UCSD-AML1 (cell line): ENCODE data around the gene SYT1.
"Not testable (repeated sequence)": the region's sequence is repeated elsewhere in the genome, so short reads cannot be mapped to it uniquely, and the experiment has no call there.

Experiments
- DNase-seq: peaks from one replicate; lab custom pipeline; 2025; ENCODE audit not compliant: unreplicated experiment; lab: John Stamatoyannopoulos, UW

SYT1 gene

DNA sequence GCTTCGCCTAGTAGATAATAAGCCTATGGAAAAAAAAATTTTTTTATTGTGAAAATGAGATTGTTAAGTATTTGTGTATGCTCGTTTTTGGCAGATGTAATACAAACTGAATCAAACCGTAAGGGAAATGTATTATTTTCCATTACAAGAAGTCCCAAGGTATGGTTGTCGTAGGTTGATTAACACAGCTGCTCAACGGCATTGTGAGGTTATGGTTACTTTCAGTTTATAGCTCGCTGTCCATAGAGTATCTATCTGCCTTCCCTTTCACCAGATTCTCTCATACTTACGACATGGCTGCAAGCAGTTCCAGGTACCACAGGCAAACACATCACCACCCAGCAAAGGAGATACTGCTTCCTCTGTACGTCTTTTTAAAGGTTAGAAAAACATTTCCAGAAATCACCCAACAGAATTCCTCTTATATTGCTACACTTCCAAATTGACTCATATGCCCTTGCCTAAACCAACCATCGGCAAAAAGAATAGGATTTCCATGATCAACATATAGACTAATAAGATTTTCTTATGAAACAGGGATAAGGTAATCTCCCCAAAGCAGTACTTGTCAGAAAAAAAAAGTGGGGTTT, 338.6 kb downstream of the SYT1 start:
- no peak for DNase-seq

DNA sequence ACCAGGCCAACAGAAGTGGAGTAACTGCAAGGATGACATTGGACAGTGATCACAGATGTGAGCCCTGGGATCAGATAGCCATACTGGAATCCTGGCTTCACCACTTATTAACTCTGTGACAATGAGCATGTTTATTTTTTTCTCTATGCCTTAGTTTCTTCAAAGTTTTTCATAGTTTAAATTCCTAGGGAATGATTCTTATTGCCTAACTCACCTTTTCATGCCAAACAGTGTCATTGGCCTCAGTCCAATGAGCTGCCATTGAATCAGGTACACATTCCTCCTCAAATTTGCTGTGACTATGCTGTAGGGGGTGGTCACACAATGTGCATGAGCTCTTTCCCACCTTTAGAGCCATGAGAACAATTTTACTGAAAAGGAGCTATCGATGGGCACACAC, 342.3 kb downstream of the SYT1 start:
- DNase-seq = no peak

DNA sequence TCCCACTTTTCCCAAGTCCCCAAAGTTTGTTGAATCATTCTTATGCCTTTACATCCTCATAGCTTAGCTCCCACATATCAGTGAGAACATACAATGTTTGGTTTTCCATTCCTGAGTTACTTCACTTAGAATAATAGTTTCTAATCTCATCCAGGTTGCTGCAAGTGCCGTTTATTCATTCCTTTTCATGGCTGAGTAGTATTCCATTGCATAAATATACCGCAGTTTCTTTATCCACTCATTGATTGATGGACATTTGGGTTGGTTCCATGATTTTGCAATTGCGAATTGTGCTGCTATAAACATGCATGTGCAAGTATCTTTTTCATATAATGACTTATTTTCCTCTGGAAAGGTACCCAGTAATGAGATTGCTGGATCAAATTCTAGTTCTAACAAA, 345.8 kb downstream of the SYT1 start:
- not testable (repeated sequence) for DNase-seq

DNA sequence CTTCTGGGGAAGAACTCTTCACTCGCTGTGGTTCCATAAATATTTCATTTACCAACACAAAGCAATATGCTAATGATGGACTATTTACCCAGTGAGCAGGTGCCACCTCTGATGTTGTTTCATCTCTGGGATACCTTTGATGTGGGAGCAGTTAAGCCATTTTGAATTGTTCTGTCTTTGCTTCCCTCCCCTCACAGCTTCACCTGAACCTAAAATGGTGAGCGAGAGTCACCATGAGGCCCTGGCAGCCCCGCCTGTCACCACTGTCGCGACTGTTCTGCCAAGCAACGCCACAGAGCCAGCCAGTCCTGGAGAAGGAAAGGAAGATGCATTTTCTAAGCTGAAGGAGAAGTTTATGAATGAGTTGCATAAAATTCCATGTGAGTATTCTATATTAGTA, 352.7 kb downstream of the SYT1 start:
- DNase-seq = no peak

DNA sequence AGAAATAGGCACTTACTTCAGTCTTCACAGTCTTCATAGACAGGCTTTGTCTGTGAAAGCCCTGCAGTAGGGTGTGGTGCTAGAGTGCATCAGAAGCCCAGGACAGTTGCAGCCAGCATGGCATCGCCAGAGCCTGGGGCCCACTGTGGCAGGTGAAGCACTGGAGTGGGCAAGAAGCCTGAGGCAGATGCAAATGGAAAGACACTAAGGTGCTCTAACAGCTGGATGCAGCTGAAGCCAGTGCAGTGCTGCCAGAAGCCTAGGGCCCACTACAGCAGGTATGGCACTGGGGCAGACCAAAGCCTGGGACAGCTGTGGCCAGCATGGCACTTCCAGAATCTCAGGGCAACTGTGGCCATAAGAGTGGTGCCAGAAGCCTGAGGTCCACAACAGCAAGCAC, 358.6 kb downstream of the SYT1 start:
- no peak for DNase-seq

DNA sequence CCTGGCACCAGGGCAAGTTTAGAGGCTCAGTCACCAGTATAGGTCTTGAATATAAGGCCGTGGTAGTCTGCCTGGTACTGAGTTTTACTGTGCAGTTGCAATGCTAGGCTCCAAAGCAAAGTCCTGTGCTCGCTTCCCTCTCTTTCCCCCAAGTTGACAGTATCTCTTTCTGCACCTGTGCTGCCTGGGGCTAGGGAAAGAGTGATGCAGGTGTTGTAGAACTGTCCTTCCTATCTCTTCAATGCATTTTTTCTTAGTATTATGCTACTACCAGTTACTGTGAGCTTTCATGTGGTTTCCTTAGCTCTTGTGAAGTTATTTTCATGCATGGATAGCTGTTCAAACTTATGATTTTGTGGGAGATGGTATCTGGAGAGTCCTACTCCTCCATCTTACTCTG, 359.2 kb downstream of the SYT1 start:
- DNase-seq = no peak

DNA sequence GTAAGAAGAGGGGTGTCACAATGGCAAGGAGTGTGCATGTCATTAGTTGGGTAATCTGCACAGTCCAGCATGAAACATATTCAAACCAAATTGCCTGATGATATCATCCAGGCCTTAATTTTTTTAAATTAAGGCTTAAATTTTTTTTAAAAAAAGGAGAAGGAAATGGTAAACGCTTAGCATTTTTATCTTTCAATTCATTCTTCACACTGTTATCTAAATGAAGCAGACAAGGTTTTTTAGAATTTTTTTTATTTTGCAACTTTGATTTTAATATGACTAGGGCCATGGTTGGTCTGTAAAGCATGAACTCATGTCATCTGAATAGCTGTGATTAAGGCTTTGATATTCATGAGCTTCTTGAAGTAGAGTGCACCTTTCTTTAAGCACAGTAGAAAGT, 362.5 kb downstream of the SYT1 start:
- no peak for DNase-seq

DNA sequence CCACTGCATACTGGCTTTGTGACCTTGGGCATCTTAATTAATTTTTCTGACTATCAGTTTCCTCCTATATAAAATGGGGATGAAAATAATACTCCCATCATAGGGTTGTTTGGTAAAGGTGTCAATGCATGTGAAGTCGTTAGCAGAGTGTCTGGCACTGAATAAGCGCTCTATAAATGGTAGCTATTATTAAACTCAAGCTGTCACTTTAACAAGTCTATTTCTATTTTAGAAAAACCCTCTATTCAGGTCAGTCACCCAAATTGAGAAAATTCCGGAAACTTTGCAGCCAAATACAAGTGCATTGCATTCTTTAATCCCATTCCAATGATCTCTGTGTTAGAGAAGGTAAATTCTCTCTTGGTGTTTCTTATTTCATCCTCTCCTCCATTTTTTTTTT, 363.1 kb downstream of the SYT1 start:
- DNase-seq = no peak

DNA sequence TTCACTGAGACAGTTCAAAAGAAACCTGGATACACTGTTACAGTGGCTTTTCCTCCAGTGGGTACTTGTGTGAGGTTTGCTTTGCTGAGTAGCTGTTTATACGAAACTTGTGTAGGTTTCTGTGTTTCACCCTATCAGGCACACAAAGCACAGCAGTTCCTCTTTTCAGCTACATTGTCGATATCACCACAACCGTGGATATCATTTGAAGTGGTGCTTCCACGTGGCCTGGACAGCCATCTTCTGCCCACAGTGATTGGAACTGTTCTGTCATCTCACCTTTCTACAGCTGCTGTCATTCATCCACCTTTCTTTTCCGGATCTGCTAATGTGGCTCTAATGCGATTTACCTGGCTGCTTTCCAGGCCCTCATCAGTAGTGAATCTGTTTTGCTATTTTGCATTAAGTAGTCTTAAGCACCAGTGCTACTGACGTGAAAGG, 368.8 kb downstream of the SYT1 start:
- DNase-seq = no peak

DNA sequence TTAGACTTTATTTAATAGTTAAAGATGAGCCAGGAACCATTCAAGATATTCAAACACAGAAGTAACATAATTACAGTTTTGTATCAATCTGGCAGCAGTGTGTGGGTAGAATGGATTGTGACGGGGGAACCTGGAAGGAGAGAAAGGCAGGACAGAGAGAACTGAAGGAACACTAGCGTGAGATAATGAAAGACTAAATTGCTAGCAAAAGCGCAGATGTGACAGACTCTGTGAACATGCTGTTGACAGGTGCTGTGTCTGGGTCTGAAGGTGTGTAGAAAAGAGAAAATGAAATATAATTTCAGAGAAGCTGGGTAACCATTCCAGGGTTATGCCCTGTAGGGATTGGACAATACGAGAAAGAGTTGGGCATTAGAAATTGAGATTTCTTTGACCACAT, 372.3 kb downstream of the SYT1 start:
- DNase-seq = no peak

DNA sequence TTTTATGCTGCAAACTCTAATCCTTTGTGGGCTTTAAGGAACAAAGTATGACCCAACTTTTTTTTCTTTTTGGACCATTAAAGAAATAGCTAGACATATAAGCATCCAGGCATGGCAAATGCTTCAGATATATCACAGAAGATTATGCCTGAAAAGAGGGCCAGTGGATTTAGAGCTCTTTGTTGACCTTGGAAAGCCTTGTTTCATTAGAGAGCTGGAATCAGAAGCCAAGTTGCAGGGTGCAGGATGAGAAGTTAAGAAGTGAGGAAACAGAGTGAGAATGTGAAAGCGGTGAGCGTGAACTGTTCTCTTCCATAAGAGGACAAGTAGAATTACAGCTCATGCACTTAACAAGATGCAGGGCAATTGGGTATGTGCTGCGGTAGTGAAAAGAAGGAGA, 373.7 kb downstream of the SYT1 start:
- no peak for DNase-seq

DNA sequence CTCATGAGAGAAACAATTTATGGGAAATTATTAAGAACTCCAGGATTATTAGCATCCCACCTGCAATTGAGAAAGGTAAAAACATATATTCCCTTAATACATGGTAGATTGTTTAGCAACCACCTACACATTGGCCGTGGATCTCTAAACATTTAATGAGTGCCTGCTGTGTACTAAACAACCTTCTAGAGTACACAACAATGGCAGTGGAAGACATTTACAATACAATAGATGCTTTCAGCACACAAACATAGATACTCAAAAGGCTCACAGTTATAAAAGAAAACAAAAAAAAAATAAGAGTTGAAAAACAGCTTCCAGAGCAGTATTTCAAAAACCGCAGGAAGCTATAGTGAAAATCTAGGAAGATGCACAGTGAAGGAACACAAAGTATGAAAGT, 382.9 kb downstream of the SYT1 start:
- no peak for DNase-seq

DNA sequence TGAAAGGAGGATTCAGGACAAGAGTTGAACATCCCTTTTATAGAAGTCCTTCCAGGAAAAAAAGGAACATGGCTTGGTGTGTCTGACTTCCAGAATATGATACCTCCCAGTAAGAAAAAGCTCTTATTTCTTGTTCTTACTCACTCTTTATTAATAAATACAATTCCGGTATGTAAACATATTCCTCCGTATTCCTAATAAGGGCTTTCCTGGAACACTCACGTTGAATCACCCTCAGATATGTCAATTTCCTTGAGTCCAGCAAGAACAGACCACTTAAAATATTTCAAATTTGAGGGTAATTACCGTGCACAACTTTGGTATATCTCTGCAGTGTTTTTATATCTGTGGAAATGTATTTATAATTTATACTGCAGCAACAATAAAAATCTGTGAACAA, 385.6 kb downstream of the SYT1 start:
- DNase-seq = no peak

DNA sequence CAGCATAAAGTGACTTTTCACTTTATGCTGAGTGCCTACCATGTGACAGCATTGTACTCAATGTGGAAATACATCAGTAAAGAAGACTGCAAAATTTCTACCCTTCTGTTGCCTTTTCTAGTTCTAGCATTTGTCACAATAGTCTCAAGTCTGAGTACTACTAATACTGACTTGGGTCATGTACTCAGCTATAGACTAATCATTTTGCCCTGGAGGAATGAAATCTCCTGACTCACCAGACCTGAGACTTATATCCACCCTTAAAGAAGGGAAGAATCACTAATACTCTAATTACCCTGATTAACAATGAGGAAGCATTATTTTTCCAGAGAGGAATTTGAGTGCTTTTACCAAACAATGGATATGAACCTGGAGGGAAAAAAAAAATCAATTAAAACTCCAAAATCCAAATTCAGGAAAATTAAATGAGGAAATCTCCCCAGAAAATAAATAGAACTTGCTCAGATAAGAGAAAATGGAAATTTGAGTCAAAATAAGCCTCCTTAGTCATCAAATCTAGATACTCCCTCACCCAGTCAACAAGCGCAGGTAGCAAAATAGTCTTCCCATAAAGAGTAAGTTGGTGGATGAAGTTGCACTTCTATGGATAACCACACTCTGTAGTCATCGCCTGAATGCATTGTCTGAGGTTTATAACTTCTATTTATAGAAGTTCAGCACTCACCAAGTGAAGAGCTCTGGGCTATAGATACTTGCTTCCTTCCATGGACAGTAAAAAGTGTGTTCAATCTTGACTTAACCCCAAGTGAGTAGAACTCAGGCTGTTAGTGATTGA, 386.6 kb downstream of the SYT1 start:
- no peak for DNase-seq

DNA sequence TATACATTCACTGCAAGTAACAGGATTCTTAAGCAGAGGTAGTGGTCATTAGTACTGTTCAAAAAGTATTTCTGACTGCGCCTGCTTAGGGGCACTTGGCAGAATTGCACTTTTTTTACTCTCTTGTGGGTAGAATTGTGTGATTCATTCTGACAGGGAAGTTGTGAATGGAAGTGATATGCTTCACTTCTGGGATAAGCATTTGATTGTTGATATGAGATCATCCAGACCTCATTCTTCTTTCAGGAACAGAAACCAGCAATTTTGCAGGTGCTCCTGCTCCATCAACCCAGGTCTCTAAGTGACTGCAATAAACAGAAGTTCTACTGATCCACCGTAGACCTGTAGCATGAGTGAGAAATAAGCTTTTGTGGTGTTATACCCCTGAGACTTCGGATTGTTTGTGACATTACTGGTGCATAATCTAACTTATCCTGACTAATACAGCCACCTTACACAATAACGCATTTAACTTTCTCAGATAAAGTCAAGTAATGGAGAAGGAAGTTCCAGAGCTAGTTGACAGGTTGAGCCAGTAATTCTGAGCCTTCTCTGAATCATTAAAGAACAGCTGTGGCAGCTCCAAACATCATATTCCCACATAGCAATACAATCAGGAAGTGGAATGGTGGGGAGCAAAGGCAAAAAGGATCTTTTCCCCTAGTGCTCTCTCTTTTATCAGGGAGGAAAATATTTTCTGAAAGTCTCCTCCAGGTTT, 387.9 kb downstream of the SYT1 start:
- DNase-seq = no peak

DNA sequence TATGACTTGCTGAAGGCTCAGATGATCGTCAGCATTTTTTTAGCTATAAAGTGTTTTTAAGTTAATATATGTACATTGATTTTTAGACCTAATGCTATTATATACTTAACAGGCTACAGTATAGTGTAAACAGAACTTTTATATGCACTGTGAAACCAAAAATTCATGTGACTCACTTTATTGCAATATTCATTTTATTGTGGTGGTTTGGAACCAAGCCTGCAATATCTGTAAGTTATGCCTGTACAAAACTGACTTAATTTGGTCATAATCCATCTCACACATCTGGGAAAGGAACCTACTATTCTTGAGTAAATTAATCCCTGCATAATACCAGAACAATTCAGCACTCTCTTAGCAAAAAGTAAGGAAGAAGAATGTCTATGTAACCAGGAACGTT, 390.7 kb downstream of the SYT1 start:
- no peak for DNase-seq

DNA sequence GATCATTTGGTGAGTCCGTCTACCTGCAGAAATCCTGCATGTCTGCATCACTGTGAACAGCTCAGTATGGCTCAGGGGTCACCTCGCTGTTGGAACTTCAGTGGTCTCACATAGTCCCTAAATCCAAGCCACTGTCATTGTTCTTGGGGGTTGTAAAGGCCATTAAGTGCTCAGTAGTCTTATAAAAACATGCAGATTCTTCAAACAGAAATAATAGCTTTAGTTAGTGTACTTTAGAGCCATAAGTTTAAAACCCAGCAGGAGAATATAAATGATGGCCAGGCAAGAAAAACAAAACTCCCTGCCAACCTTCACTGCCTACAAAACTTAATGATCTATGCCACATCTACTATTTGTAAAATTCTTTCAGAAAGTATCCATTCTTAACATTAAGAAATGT, 396.3 kb downstream of the SYT1 start:
- DNase-seq = no peak

DNA sequence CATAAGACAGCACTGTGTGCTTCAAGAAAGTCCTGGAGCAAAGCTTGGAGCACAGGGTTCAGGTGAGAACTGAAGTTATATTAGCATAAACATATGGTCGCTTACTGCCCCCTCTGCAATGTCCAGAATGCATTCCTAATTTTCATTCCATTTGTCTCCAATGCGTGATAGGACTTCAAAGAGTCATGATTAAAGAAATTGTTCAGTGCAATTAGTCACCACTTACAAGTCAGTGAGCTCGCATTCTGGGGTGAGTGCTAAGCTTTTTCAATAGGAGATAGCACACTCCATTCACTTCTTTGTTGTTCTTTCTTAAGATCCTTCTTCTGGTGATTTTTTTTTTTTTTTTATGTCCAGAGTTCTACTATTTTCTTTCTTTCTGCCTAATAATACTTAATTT, 398.4 kb downstream of the SYT1 start:
- DNase-seq = no peak

DNA sequence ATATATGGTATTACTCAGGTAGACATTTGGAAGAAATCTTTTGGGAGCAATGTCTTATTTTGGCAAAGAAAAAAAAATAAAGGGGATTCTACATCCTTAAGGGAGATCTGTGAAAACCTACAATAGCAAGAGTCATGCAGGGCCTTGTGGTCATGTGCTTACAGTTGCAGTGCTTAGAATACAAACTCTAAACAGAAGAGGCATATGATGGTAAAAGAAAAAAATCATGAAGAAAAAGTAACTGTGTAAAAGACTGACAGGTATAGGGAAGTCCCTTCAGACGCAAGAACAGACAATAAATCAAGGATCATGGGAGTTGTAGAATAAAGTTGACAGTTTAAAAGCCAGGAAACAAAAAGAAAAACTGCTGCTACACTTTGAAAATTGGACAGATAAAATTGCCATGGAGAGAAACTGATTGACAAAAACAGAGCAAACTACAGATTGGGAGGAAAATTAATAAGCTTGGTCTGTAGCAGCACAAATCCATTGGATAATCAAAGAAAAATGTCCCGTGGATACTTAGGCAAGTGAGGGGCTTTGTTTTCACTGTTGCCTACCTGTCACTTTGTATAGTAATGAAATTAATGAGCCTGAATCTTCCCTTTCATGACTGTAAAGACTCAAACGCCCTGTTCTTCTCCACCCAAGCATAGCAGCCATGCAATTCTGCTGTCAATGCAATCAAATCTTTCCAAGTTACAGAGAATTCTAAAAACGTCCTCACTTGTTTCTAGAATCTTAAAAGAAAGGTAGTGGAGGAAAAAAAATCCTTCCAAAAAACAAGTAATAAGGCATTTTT, 402.0 kb downstream of the SYT1 start:
- no peak for DNase-seq

DNA sequence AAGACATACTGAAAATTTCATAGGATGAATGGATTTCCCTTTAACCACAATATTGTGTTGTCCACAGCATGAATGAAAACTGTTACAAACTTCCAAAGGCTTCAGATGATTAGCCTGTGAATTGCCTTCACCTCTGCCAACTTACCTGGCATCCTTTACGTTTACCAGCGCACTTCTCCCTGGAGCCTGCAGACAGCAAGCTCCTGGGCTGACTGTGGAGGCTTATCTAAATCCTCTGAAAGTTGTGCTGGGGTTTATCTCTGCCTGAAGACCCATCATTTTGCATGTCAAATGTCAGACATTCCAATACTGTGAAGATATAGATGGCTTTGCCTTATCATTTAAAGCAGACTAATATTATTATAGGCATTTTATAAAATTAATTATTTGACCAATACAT, 403.0 kb downstream of the SYT1 start:
- DNase-seq = no peak

DNA sequence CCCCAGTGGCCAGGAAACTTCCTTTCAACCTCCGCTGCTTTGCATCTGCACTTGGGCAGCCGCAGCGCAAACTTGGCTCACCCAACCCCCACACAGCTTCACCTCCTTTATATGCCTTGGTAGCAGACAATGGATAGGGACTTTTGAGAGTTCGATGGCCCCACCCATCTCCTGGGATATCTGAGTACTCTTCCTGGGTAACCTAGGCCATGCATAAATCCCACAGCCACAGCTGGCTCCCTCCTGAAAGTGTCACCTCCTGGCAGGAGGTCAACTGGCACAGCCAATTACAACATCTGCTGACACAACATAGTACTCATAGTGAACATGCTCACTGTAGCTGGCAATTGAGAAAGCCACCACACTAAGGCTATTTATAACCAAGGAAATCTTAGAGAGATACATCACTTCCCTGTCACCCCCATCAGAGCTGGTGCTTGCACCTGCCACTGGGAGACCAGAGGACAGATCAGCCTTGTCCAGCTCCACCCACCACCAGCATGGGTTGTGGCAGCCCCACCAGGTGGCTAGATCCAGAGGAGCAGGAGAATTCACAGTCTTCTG, 410.0 kb downstream of the SYT1 start:
- DNase-seq = no peak
